ENCODE results near the gene HCRTR1.

GRCh38 chr1:31642897-31643296 is 25.4 kb downstream of the HCRTR1 start:
- TF ChIP-seq POLR2A (IDR thresholded peaks at IDR 0.05; ENCODE audit: low read length) = no peak
- TF ChIP-seq GATA1 (IDR thresholded peaks at IDR 0.05; ENCODE audit: low read depth, low read length) = no peak

Data from erythroblast (primary cell).